CD4-positive, alpha-beta T cell treated with Interleukin-10 for 1 hour (primary cell): ENCODE results near the gene PLBD1.

Experiments
- DNase-seq: peaks from one replicate; pipeline ENCODE4 v3.0.0-alpha.2; 2020

The PLBD1 gene

GRCh38 chr12:14564336-14564959, 3.2 kb downstream of the PLBD1 start:
- no peak for DNase-seq

GRCh38 chr12:14563046-14563445, 4.6 kb downstream of the PLBD1 start:
- DNase-seq: no peak

- no peak for DNase-seq
Observed at GRCh38 chr12:14562279-14562678, 5.4 kb downstream of the PLBD1 start.

GRCh38 chr12:14561677-14562238, 5.9 kb downstream of the PLBD1 start:
- DNase-seq: no peak

- no peak for DNase-seq
Observed at GRCh38 chr12:14560904-14561574, 6.6 kb downstream of the PLBD1 start.

- DNase-seq: no peak
Observed at GRCh38 chr12:14558473-14558959, 9.2 kb downstream of the PLBD1 start.

GRCh38 chr12:14557966-14558365, 9.7 kb downstream of the PLBD1 start:
- no peak for DNase-seq

GRCh38 chr12:14554281-14555007, 13.2 kb downstream of the PLBD1 start:
- no peak for DNase-seq

GRCh38 chr12:14548609-14549008, 19.1 kb downstream of the PLBD1 start:
- DNase-seq: no peak

GRCh38 chr12:14547571-14547970, 20.1 kb downstream of the PLBD1 start:
- DNase-seq: no peak

GRCh38 chr12:14545144-14546124, 22.2 kb downstream of the PLBD1 start:
- no peak for DNase-seq

- no peak for DNase-seq
Observed at GRCh38 chr12:14540801-14541462, 26.8 kb downstream of the PLBD1 start.

- no peak for DNase-seq
Observed at GRCh38 chr12:14537088-14537487, 30.6 kb downstream of the PLBD1 start.

GRCh38 chr12:14532152-14532551, 35.5 kb downstream of the PLBD1 start:
- DNase-seq: no peak

GRCh38 chr12:14525964-14526363, 41.7 kb downstream of the PLBD1 start:
- DNase-seq: no peak

- no peak for DNase-seq
Observed at GRCh38 chr12:14521822-14522221, 45.9 kb downstream of the PLBD1 start.

GRCh38 chr12:14514946-14515345, 52.7 kb downstream of the PLBD1 start:
- no peak for DNase-seq

- DNase-seq: no peak
Observed at GRCh38 chr12:14514154-14514842, 53.4 kb downstream of the PLBD1 start.

- no peak for DNase-seq
Observed at GRCh38 chr12:14510574-14510973, 57.1 kb downstream of the PLBD1 start.

- no peak for DNase-seq
Observed at GRCh38 chr12:14505626-14506596, 61.8 kb downstream of the PLBD1 start.
